Measurements from ENCODE around the gene LIN28B.

DNA sequence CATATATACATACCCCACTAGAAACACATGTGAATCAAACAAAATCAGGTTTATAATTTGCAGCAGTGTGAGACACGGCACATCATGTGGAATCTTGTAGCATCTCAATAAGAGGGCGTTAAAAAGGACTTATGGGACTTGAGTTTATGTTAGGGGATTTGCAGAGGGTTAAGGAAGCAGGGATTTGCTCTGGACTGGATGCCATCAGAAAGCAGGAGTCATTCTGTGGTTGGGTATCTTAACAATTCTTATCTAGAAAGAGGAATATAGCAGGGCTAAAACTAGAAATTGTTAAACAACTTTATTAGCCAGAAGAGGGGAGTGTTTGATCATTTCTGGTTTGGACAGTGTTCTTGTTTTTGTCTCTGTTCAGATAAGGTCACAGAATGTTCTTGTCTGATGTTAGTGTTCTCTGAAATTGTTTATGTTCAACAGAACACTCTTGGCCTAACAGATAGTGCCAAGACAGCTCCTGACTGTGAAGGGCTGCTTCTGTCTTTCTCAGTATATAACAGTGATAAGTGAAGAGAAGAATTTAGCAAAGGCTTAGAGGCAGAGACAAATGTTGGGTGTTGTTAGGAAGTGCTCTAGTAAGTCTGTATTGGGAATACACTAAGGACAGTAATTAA, 39.2 kb downstream of the LIN28B start:
- no peak for TF ChIP-seq EZH2phosphoT487 (IDR thresholded peaks at IDR 0.05; ENCODE audit: borderline replicate concordance, low read length)
- TF ChIP-seq, protein P1, sequence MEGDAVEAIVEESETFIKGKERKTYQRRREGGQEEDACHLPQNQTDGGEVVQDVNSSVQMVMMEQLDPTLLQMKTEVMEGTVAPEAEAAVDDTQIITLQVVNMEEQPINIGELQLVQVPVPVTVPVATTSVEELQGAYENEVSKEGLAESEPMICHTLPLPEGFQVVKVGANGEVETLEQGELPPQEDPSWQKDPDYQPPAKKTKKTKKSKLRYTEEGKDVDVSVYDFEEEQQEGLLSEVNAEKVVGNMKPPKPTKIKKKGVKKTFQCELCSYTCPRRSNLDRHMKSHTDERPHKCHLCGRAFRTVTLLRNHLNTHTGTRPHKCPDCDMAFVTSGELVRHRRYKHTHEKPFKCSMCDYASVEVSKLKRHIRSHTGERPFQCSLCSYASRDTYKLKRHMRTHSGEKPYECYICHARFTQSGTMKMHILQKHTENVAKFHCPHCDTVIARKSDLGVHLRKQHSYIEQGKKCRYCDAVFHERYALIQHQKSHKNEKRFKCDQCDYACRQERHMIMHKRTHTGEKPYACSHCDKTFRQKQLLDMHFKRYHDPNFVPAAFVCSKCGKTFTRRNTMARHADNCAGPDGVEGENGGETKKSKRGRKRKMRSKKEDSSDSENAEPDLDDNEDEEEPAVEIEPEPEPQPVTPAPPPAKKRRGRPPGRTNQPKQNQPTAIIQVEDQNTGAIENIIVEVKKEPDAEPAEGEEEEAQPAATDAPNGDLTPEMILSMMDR (IDR thresholded peaks at IDR 0.05; ENCODE audit: low read depth, low read length, poor library complexity, severe bottlenecking): no peak
